Endometrial microvascular endothelial cells (primary cell): ENCODE measurements around the gene FAM210B. TPM values are rescaled to one million over a fixed set of nuclear protein-coding genes. Genes with fewer than 3 reads are reported as not detected.

ENCODE experiments used
- in situ Hi-C: cut with HindIII; loops from 2 replicates; pipeline ENCODE4 v1.10.0; 2017; ENCODE audit warnings: low sequenced_read_pairs, low pct_unique_long_range_greater_than_20kb; ENCODE audit errors: inconsistent ontology term
- total RNA-seq: library from RNA; depleted of rRNA; stranded (reverse); fragments of >200 nt; gene quantifications from one replicate; pipeline ENCODE4 v1.2.3, GENCODE V29; 2015; ENCODE audit errors: inconsistent ontology term

FAM210B gene
- total RNA-seq, 1 donor from 2014 or later: 37.5 TPM

GRCh38 chr20:56359212-56360132 lies 698 bp downstream of the FAM210B start:
- in situ Hi-C loops: no loop called here

- in situ Hi-C loops: no loop called here
These were observed 1.5 kb downstream of the FAM210B start for GRCh38 chr20:56360133-56360907.

GRCh38 chr20:56360908-56361205 lies 2.1 kb downstream of the FAM210B start:
- in situ Hi-C loops: no loop called here

GRCh38 chr20:56361900-56362299 lies 3.1 kb downstream of the FAM210B start:
- in situ Hi-C loops: no loop called here

- in situ Hi-C loops: no loop called here
These were observed 4.1 kb downstream of the FAM210B start for GRCh38 chr20:56362833-56363413.

GRCh38 chr20:56363491-56363890 lies 4.7 kb downstream of the FAM210B start:
- in situ Hi-C loops: no loop called here

GRCh38 chr20:56368351-56369134 lies 9.8 kb downstream of the FAM210B start:
- in situ Hi-C loops: no loop called here

- in situ Hi-C loops: no loop called here
These were observed 10.4 kb downstream of the FAM210B start for GRCh38 chr20:56369179-56369578.

- in situ Hi-C loops: no loop called here
These were observed 13.2 kb downstream of the FAM210B start for GRCh38 chr20:56371977-56372376.

GRCh38 chr20:56372850-56373249 lies 14.1 kb downstream of the FAM210B start:
- in situ Hi-C loops: no loop called here

- in situ Hi-C loops: no loop called here
These were observed 15.2 kb downstream of the FAM210B start for GRCh38 chr20:56373942-56374341.

GRCh38 chr20:56376331-56376730 lies 17.6 kb downstream of the FAM210B start:
- in situ Hi-C loops: no loop called here

- in situ Hi-C loops: no loop called here
These were observed 19.6 kb downstream of the FAM210B start for GRCh38 chr20:56378386-56378785.

GRCh38 chr20:56380375-56380774 lies 21.6 kb downstream of the FAM210B start:
- in situ Hi-C loops: no loop called here

- in situ Hi-C loops: no loop called here
These were observed 22.7 kb downstream of the FAM210B start for GRCh38 chr20:56381501-56381900.

GRCh38 chr20:56382696-56383095 lies 23.9 kb downstream of the FAM210B start:
- in situ Hi-C loops: no loop called here

GRCh38 chr20:56383334-56383733 lies 24.6 kb downstream of the FAM210B start:
- in situ Hi-C loops: no loop called here

- in situ Hi-C loops: no loop called here
These were observed 26.4 kb downstream of the FAM210B start for GRCh38 chr20:56385130-56385529.

- in situ Hi-C loops: no loop called here
These were observed 27.4 kb downstream of the FAM210B start for GRCh38 chr20:56386219-56386618.
